ENCODE results near the gene CXCL8.

CXCL8 gene

DNA sequence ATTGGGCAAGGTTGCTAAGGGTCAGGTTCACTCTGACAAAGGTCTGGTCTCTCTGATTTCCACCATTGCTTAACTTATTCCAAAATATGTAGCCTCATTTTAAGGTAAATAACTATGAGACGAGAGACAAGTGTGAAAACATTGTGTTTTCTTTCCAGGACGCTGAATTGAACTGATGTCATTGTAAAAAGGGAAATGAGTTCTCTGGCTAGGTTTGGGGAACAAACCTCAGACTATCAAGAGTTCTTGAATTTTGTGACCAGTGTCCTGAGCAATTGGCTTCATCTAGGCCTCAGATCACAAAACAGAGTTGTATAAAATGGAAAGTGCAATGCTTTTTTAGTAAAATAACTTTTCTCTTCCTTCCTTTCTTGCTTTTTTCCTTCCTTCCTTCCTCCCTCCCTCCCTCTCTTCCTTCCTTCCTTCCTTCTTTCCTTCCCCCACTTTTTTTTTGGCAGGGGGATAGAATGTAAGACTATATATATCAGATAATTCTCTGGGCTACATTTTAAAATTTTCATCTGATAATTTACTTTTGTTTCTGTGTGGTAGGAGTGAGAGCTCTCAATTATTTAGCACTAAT lies 30.8 kb upstream of the CXCL8 start:
- Mint-ChIP-seq H3K9me3 (no peaks in the 10 kb centered on the region), H3K4me3 (no peak overlapping the region), H3K27me3 (no peaks in the 10 kb centered on the region), H3K4me1 (no peaks in the 10 kb centered on the region), H3K36me3 (no peaks in the 10 kb centered on the region), H3K27ac (no peak overlapping the region)
- ATAC-seq, result no peak

DNA sequence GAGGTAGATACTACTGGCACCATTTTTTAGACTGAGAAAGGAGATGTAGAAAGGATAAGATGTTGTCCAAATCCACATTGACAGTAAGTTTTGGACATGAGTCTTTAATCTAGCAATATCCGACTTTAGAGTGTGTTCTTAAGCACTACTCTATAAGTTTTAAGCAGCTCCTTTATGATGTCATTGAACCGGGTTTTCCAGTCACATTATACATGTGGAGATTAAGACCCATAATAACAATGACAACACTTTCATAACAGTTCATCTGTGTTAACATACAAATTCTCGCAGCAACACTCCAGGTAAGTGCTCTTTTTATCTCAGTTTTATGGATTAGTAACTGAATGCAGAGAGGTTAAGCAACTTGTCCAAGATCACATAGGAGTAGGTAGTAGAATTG lies 30.3 kb upstream of the CXCL8 start:
- H3K36me3 Mint-ChIP-seq, result no peaks in the 10 kb centered on the region
- no peaks in the 10 kb centered on the region for H3K9me3 Mint-ChIP-seq

DNA sequence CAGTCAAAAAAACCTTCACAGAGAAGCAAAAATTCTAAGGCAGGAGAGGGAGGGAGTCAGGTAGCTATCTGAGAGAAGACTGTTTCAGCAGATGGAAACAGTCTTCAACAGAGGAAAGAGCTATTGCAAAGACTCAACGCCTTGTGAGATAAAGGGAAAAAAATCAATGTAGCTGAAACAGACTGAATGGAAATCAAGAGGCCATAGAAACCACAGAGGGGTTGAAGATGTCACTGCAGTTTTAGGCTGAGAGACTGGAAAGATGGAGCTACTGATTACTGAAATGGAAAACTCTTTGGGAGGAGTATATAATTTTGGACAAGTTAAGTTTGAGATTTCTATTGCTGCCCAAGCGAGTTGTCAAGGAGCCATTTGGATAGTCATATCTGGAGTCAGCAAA lies 28.4 kb upstream of the CXCL8 start:
- H3K4me1 Mint-ChIP-seq, result no peaks in the 10 kb centered on the region
- no peak overlapping the region for H3K27ac Mint-ChIP-seq
- no peaks in the 10 kb centered on the region for H3K27me3 Mint-ChIP-seq
- H3K9me3 Mint-ChIP-seq, result no peaks in the 10 kb centered on the region
- H3K4me3 Mint-ChIP-seq, result no peak overlapping the region
- no peaks in the 10 kb centered on the region for H3K36me3 Mint-ChIP-seq
- ATAC-seq, result no peak

More for the DNA sequence above, 30.3 kb upstream of the CXCL8 start:
- no peaks in the 10 kb centered on the region for H3K27me3 Mint-ChIP-seq
- H3K27ac Mint-ChIP-seq, result no peak overlapping the region
- H3K4me3 Mint-ChIP-seq, result no peak overlapping the region
- ATAC-seq, result no peak
- H3K4me1 Mint-ChIP-seq, result no peaks in the 10 kb centered on the region

DNA sequence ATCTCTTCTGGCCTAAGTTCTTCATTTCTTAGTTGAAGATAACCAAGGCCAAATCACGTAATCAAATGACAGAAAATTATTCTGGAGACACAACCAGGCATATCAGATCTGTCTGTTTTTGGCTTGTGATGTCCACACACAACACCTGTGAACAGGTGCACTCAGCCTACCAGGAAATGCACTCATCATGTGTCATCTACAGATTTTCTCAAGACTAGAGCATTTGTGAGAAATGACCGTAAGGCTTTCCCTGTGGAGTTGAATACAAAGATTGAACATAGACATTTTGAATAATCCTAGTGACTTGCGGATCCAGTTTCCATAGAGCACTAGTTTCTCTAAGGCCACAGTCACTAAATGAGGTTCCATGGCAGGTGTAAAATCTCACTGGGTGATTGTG lies 26.7 kb upstream of the CXCL8 start:
- Mint-ChIP-seq H3K4me3 (no peak overlapping the region), H3K4me1 (peaks cover 8% of the 10 kb centered on the region), H3K27ac (no peak overlapping the region), H3K9me3 (peaks cover 3% of the 10 kb centered on the region), H3K36me3 (no peaks in the 10 kb centered on the region), H3K27me3 (no peaks in the 10 kb centered on the region)
- no peak for ATAC-seq

DNA sequence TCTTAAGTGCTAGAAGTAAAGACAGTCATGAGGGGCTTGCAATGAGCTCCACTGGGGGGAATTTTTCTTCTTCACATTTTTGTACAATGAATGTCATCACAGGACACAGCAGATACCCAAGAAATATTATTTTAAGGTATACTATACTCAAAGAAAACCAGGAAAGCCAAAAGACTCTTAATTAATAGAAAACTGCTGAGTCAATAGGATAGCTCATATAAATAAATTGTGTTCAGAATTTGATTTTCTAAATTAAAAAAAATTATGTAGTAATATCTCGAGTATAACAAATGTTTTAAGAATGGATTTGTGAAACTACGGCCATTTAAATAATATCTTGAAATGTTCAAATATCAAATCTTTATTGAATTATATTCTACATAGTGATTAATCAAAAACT lies 25.7 kb upstream of the CXCL8 start:
- Mint-ChIP-seq H3K36me3 (no peaks in the 10 kb centered on the region), H3K27me3 (no peaks in the 10 kb centered on the region), H3K9me3 (peaks cover 3% of the 10 kb centered on the region), H3K4me3 (no peak overlapping the region), H3K27ac (no peak overlapping the region), H3K4me1 (peaks cover 12% of the 10 kb centered on the region)
- no peak for ATAC-seq

DNA sequence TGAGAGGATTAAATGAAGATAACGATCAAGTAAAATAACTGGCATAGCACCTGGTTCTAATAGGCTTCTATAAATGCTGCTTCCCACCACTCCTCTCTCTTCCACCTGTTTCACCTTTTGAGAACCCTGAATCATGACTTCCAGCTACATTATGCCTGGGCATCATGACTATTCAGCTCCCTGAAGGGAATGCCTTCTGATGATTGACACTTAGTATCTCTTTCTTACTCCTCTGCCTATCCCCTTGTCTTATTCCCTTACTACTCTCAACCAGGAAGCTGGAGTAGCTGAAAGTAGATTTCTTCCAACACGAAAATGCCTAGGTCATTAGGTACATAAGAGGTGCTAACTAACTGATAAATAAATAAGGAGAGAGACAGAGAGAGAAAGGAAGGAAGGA lies 24.7 kb upstream of the CXCL8 start:
- no peak overlapping the region for H3K27ac Mint-ChIP-seq

DNA sequence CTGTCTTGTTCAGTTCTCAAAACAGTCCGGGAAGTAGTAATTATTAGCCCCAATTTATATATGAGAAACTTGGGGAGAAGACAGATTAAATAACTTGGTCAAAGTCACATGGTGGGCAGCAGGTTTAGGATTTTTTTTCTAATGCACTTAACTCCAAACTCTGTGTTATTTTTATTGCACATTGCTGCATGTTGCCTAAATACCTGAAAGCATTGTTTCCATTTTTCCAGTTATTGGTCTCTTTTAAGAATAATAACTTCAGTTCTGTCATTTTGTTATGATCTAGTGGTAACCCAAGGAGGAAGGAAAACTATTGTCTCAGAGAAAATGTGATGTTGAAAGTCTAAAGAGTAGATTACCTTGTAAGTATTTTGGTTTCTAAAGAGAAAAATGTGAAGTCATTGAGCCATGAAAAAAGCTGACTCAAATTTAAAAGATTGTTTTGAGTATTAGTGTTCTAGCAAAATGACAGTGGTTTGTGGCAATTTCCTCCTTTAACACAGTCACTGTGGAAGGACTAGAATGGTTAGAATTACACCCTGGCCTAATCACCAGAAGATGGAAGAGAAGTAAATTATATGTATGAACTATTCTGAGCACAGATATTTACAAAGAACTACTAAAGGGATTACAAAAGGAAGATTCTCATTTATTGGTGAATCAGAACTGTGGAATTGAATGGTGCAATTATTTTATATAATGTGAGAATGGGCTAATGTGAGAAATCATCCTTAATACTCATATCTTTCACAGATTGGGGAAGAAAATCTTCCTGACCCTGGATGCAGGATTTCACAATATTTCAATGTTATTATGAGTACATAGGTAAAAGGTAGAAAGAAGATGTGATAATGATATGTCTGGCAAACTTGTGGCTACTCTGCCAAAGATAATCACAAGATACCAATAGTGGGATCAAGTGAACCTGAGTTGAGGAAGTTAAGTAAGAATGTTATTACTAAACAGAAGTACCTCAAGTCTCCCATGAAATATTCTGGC lies 21.7 kb upstream of the CXCL8 start:
- Mint-ChIP-seq H3K9me3 (peaks cover 3% of the 10 kb centered on the region), H3K4me3 (no peak overlapping the region), H3K4me1 (peaks cover 12% of the 10 kb centered on the region), H3K36me3 (no peaks in the 10 kb centered on the region), H3K27me3 (peaks cover 9% of the 10 kb centered on the region), H3K27ac (no peak overlapping the region)
- peak; percentile 62 for ATAC-seq

More for the DNA sequence above, 24.7 kb upstream of the CXCL8 start:
- Mint-ChIP-seq H3K27me3 (peaks cover 3% of the 10 kb centered on the region), H3K4me1 (peaks cover 12% of the 10 kb centered on the region), H3K4me3 (no peak overlapping the region), H3K9me3 (peaks cover 3% of the 10 kb centered on the region), H3K36me3 (no peaks in the 10 kb centered on the region)
- no peak for ATAC-seq

DNA sequence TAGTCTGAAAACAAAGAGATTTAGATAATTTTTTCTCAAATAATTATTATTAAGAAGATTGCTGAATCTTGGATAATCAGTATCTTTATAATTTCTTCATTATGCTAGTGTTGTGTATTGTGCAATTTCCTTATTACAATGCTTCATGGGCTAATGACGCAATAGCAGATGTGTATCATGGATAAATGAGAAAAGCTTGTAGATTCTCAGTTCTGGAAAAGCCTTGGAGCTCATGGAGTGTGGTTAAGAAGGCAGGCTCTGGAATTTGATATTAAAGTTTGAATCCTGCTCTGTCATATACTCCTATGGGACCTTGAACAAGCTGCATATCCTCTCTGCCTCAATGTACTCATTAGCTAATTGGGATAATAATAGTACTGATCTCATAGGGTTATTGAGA lies 18.9 kb upstream of the CXCL8 start:
- ATAC-seq, result no peak
- peaks cover 12% of the 10 kb centered on the region for H3K4me1 Mint-ChIP-seq
- H3K27ac Mint-ChIP-seq, result no peak overlapping the region
- H3K9me3 Mint-ChIP-seq, result peaks cover 3% of the 10 kb centered on the region
- H3K27me3 Mint-ChIP-seq, result peaks cover 9% of the 10 kb centered on the region
- H3K36me3 Mint-ChIP-seq, result no peaks in the 10 kb centered on the region
- H3K4me3 Mint-ChIP-seq, result no peak overlapping the region

DNA sequence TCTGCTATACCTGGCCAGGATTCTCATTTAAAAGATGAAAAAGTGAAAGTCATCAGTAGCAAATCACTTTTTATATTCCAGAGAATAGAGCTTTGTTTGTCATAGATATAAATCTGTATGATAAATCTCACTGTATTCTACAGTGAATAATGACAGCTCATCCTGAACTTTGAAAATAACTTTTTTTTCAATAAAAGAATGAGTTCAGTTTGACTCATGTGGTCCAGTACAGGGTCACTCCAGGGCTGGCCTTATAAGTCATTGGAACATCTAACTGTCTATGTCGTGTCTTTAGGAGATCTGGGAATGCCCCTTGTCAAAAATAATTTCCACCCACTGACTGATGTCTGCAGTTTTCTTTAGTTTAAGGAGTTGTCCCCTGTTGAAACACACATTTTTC lies 18.5 kb upstream of the CXCL8 start:
- no peaks in the 10 kb centered on the region for H3K36me3 Mint-ChIP-seq
- H3K27me3 Mint-ChIP-seq, result peaks cover 9% of the 10 kb centered on the region
- no peak overlapping the region for H3K4me3 Mint-ChIP-seq
- peaks cover 12% of the 10 kb centered on the region for H3K4me1 Mint-ChIP-seq
- no peak overlapping the region for H3K27ac Mint-ChIP-seq
- H3K9me3 Mint-ChIP-seq, result peaks cover 3% of the 10 kb centered on the region
- no peak for ATAC-seq

DNA sequence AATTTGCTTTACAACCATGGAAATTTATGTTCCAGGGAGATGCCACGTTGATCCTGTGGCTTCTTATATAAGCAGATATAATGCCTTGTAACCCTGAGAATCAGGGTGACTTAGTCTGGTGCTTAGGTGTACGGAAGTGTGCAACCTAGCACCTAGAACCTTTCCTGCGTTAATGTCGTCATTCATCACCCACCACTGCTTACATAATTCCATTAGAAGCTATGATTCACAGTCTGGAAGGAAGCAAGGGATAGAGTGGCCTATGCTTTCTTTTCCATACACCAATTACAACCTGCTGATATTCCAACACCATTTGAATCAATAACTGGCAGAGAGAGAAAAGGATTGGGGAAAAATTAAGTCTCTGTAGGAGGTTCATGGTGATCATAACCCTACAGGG lies 17.3 kb upstream of the CXCL8 start:
- H3K27me3 Mint-ChIP-seq, result peaks cover 9% of the 10 kb centered on the region
- no peaks in the 10 kb centered on the region for H3K36me3 Mint-ChIP-seq
- peaks cover under 1% of the 10 kb centered on the region for H3K9me3 Mint-ChIP-seq
- peaks cover 16% of the 10 kb centered on the region for H3K4me1 Mint-ChIP-seq
- no peak overlapping the region for H3K4me3 Mint-ChIP-seq
- no peak overlapping the region for H3K27ac Mint-ChIP-seq
- ATAC-seq, result no peak

DNA sequence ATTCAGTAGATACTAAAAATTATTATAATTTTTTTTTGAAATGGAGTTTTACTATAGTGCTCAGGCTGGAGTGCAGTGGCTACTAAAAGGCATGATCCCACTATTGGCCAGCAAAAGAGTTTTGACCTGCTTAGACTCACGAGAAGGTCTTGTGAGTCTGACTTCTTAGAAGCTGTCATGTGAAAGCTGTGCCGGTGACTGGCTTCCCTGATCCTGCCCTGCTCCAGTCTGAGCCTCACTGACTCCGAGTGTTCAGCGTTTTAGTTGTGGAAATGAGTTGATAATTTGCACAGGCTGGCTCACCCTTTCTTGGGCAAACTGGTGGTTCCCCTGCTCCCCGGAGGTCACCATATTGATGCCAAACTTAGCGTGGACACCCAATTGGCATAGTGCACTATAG lies 16.4 kb upstream of the CXCL8 start:
- peaks cover 7% of the 10 kb centered on the region for H3K4me1 Mint-ChIP-seq
- no peak overlapping the region for H3K4me3 Mint-ChIP-seq
- no peaks in the 10 kb centered on the region for H3K9me3 Mint-ChIP-seq
- peaks cover 9% of the 10 kb centered on the region for H3K27me3 Mint-ChIP-seq
- H3K27ac Mint-ChIP-seq, result no peak overlapping the region
- no peak for ATAC-seq
- H3K36me3 Mint-ChIP-seq, result no peaks in the 10 kb centered on the region

DNA sequence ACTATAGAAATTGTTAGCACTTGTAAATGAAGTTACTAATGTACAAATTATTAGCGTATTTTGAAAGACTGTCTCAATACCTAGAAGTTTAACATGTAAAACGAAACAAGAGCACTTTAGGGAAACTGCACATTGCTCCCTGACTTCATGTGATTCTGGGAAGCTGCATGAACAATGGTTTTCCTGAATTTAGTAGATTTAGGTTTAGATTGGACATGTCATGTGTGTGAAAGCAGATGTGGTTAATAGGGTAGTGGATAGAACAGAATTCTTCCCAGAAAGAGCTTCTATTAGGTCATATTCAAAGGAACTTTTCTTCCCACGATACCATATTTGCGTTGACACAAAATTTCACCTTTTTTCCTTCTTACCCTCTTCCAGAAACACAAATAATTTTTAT lies 14.9 kb upstream of the CXCL8 start:
- Mint-ChIP-seq H3K4me1 (peaks cover 5% of the 10 kb centered on the region), H3K9me3 (no peaks in the 10 kb centered on the region), H3K36me3 (no peaks in the 10 kb centered on the region), H3K27ac (no peak overlapping the region), H3K27me3 (peaks cover 7% of the 10 kb centered on the region), H3K4me3 (no peak overlapping the region)
- no peak for ATAC-seq

DNA sequence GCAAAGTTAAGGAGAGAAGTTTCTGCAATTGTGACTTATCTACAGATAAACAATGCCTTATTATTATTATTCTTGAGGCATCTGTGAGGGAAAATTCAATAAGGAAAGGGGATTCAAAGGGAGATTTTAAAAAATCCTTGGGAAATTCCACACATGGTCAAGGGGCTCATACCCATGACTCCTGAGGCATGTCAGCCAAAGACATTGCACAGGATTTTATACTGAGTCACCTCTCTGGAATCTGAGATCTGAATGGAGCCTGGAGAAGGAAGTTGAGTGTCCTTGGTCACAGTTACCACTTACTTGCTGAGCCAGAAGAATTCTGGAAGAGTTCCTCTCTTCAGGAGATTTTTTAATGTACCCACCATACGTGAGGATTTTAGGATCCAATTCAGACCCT lies 14.4 kb upstream of the CXCL8 start:
- peaks cover 2% of the 10 kb centered on the region for H3K27me3 Mint-ChIP-seq
- no peak overlapping the region for H3K4me3 Mint-ChIP-seq
- no peaks in the 10 kb centered on the region for H3K9me3 Mint-ChIP-seq
- H3K27ac Mint-ChIP-seq, result no peak overlapping the region
- no peak for ATAC-seq
- no peaks in the 10 kb centered on the region for H3K36me3 Mint-ChIP-seq
- peaks cover 5% of the 10 kb centered on the region for H3K4me1 Mint-ChIP-seq

DNA sequence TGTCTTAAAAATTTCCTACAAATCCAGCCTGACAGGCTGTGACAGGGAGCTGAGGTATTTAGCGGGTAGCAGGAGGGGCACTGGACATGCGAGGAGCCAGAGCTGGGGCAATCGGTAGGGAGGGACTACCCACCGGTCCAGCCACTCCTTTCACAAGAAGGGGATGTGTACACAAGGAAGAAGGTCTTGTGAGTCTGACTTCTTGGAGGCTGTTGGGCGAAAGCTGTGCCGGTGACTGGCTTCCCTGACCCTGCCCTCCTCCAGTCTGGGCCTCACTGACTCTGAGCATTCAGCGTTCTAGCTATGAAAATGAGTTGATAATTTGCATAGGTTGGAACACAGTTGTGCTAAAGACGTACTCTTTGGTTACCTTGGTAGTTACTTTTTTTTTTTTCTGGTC lies 12.7 kb upstream of the CXCL8 start:
- Mint-ChIP-seq H3K27ac (no peak overlapping the region), H3K4me3 (no peak overlapping the region), H3K9me3 (no peaks in the 10 kb centered on the region), H3K4me1 (peaks cover 5% of the 10 kb centered on the region), H3K27me3 (peaks cover 15% of the 10 kb centered on the region), H3K36me3 (no peaks in the 10 kb centered on the region)
- peak; percentile 38 for ATAC-seq

DNA sequence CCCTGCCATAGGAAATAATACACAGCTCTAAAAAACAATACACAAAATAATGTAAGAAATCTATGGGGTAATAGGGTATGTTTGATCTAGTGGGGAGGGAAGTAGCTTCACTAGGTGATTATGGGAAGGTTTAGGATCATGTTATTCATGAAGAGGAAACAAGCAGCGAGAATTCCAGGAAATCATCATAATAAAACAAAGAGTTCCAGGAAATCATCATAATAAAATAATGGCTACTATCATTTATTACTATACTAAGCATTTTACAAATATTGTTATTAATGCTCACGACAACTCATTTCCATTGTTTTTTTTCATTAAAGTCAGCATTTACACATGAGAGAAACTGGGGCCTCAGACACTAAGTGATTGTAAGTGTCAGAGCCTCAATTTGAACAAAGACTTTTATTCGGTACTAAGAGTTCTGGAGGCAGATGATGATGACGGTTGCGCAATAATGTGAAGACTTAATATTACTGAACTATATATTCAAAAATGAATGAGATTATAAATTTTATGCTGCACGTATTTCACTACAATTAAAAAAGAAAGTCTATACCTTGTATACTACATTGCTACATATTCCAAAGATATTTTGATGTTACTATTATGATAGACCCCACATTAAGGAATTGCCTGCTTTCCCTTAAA lies 12.2 kb upstream of the CXCL8 start:
- Mint-ChIP-seq H3K36me3 (no peaks in the 10 kb centered on the region), H3K9me3 (no peaks in the 10 kb centered on the region), H3K4me1 (peaks cover 5% of the 10 kb centered on the region), H3K27ac (no peak overlapping the region), H3K4me3 (no peak overlapping the region), H3K27me3 (peaks cover 15% of the 10 kb centered on the region)
- ATAC-seq, result no peak

All from stimulated activated memory B cell treated with anti-CD40 and anti-IgM and Interleukin-4, amounts not matched to agents 10 μg/mL and 1 μg/mL and 100 μg/mL, for 72 hours (primary cell).